ENCODE data around the gene LINS1. TPM values are rescaled to one million over a fixed set of nuclear protein-coding genes. Genes with fewer than 3 reads are reported as not detected.
A peak's percentile ranks its signal among the peaks of the same experiment; 100 is the strongest.

LINS1 gene
- polyA plus RNA-seq (2012; ENCODE audit: insufficient read length, low read depth), result 4.0 TPM

- TF ChIP-seq SIN3A (IDR thresholded peaks at IDR 0.05; ENCODE audit: borderline replicate concordance, insufficient read depth, low read length) (0 out of 2 replicates have a peak, but pooled peaks have one; percentile 13), REST (IDR thresholded peaks at IDR 0.05; ENCODE audit: insufficient read depth in 1 of 2, low read depth in 2 of 2, low read length in 2 of 2) (no peak), TAF1 (IDR thresholded peaks at IDR 0.05; ENCODE audit: borderline replicate concordance, insufficient read depth, low read length) (peak; percentile 27; the same call in 1 of the 2 replicates), FOXP2 (optimal IDR thresholded peaks at IDR 0.05; ENCODE audit: borderline replicate concordance, extremely low read depth, extremely low read length, insufficient read depth) (peak; percentile 60), POLR2AphosphoS5 (IDR thresholded peaks at IDR 0.05; ENCODE audit: low read depth, low read length) (peak; percentile 39)
Measured at GRCh38 chr15:100602064-100602822, at the start of gene LINS1, which contains the start of gene ASB7. LINS1 (minus strand) TSS chr15:100602184; CDS start chr15:100580842, 21,342 bp downstream. ASB7 (plus strand) TSS chr15:100602589; CDS start chr15:100612217, 9,628 bp downstream.

GRCh38 chr15:100651253-100651652 is 49.3 kb upstream of the LINS1 start:
- no peak for TF ChIP-seq POLR2AphosphoS5 (IDR thresholded peaks at IDR 0.05; ENCODE audit: low read depth, low read length)

GRCh38 chr15:100650685-100651084 is 48.7 kb upstream of the LINS1 start:
- TF ChIP-seq POLR2AphosphoS5 (IDR thresholded peaks at IDR 0.05; ENCODE audit: low read depth, low read length), result no peak
- TF ChIP-seq SIN3A (IDR thresholded peaks at IDR 0.05; ENCODE audit: borderline replicate concordance, insufficient read depth, low read length), result no peak
- TF ChIP-seq REST (IDR thresholded peaks at IDR 0.05; ENCODE audit: insufficient read depth in 1 of 2, low read depth in 2 of 2, low read length in 2 of 2), result no peak
- TF ChIP-seq TAF1 (IDR thresholded peaks at IDR 0.05; ENCODE audit: borderline replicate concordance, insufficient read depth, low read length), result no peak
- TF ChIP-seq FOXP2 (optimal IDR thresholded peaks at IDR 0.05; ENCODE audit: borderline replicate concordance, extremely low read depth, extremely low read length, insufficient read depth), result no peak

GRCh38 chr15:100648951-100649350 is 47.0 kb upstream of the LINS1 start:
- TF ChIP-seq SIN3A (IDR thresholded peaks at IDR 0.05; ENCODE audit: borderline replicate concordance, insufficient read depth, low read length), result no peak
- TF ChIP-seq POLR2AphosphoS5 (IDR thresholded peaks at IDR 0.05; ENCODE audit: low read depth, low read length), result no peak
- no peak for TF ChIP-seq TAF1 (IDR thresholded peaks at IDR 0.05; ENCODE audit: borderline replicate concordance, insufficient read depth, low read length)
- TF ChIP-seq FOXP2 (optimal IDR thresholded peaks at IDR 0.05; ENCODE audit: borderline replicate concordance, extremely low read depth, extremely low read length, insufficient read depth), result no peak
- no peak for TF ChIP-seq REST (IDR thresholded peaks at IDR 0.05; ENCODE audit: insufficient read depth in 1 of 2, low read depth in 2 of 2, low read length in 2 of 2)

DNA sequence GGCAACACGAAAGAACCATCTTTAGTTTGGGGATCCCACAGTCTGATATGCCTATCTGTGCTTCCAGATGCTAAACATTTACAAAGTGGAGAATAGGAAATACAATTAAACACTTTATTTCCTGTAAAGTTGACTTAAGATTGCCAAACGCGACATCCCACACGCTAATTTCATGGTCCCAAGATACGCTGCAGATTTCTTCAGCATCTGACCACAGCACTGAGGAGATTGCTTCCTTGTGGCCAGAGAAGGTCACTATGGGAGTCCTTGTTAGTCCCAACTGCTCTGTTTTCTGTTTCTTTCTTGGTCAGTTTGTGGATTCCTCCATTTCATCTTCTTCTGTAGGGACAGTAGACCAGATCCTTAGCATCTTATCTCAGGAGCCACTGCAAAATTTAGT is 43.7 kb upstream of the LINS1 start:
- TF ChIP-seq TAF1 (IDR thresholded peaks at IDR 0.05; ENCODE audit: borderline replicate concordance, insufficient read depth, low read length), result no peak

GRCh38 chr15:100642950-100643338 is 41.0 kb upstream of the LINS1 start:
- no peak for TF ChIP-seq SIN3A (IDR thresholded peaks at IDR 0.05; ENCODE audit: borderline replicate concordance, insufficient read depth, low read length)
- no peak for TF ChIP-seq FOXP2 (optimal IDR thresholded peaks at IDR 0.05; ENCODE audit: borderline replicate concordance, extremely low read depth, extremely low read length, insufficient read depth)
- TF ChIP-seq REST (IDR thresholded peaks at IDR 0.05; ENCODE audit: insufficient read depth in 1 of 2, low read depth in 2 of 2, low read length in 2 of 2), result no peak
- TF ChIP-seq POLR2AphosphoS5 (IDR thresholded peaks at IDR 0.05; ENCODE audit: low read depth, low read length), result no peak

All from PFSK-1 (cell line).